GM18499 (cell line): ENCODE data around the gene ZWILCH.

Experiments used
- ATAC-seq: cut with Tn5 transposase; IDR thresholded peaks from one replicate; pipeline ENCODE4 v1.9.1; 2021; ENCODE audit warnings: moderate number of reproducible peaks; ENCODE audit not compliant: insufficient read depth, unreplicated experiment

Gene ZWILCH

GRCh38 chr15:66598095-66598815 is 93.1 kb downstream of the ZWILCH start:
- ATAC-seq, result no peak
